Hepatocyte (in vitro differentiated cells): ENCODE data around the gene SLC25A34.

Source experiments
- EZH2 ChIP-seq: fragments of 200-600 bp; sonication (generic); IDR thresholded peaks from 2 replicates; pipeline ENCODE4 v1.6.1; 2016; ENCODE audit warnings: antibody characterized with exemption, mild to moderate bottlenecking, borderline replicate concordance
- EZH2phosphoT487 ChIP-seq: fragments of 200-600 bp; sonication (generic); IDR thresholded peaks from one replicate; pipeline ENCODE4 v1.6.1; 2018; ENCODE audit warnings: antibody characterized with exemption, mild to moderate bottlenecking, low read depth, moderate library complexity; ENCODE audit not compliant: unreplicated experiment, severe bottlenecking
- TF ChIP-seq, protein P1 (sequence below): fragments of 200-600 bp; sonication (generic); IDR thresholded peaks from 2 replicates; pipeline ENCODE4 v1.5.1; 2016; ENCODE audit warnings: antibody characterized with exemption, mild to moderate bottlenecking; ENCODE audit not compliant: poor library complexity

DNA sequence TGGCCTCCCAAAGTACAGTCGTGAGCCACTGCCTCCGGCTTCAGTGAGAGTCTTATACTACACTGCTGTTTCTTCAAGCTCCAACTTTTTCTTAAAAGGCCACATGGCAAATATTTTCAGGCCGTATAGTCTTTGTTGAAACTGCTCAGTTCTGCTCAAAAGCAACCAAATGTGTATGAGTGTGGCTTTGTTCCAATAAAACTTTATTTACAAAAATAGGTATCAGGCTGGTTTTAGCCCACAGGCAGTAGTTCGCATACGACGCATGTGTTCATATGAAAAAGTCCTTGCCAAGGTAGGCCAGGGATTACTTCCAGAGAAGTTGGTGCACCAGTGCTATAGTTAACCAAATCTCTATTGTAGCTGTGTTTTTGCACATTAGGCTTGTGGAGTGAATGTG is 45.7 kb upstream of the SLC25A34 start:
- TF ChIP-seq, protein P1, sequence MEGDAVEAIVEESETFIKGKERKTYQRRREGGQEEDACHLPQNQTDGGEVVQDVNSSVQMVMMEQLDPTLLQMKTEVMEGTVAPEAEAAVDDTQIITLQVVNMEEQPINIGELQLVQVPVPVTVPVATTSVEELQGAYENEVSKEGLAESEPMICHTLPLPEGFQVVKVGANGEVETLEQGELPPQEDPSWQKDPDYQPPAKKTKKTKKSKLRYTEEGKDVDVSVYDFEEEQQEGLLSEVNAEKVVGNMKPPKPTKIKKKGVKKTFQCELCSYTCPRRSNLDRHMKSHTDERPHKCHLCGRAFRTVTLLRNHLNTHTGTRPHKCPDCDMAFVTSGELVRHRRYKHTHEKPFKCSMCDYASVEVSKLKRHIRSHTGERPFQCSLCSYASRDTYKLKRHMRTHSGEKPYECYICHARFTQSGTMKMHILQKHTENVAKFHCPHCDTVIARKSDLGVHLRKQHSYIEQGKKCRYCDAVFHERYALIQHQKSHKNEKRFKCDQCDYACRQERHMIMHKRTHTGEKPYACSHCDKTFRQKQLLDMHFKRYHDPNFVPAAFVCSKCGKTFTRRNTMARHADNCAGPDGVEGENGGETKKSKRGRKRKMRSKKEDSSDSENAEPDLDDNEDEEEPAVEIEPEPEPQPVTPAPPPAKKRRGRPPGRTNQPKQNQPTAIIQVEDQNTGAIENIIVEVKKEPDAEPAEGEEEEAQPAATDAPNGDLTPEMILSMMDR = no peak
- no peak for TF ChIP-seq EZH2
- TF ChIP-seq EZH2phosphoT487 = no peak
